ENCODE data around the gene THSD7B.

Gene THSD7B

GRCh38 chr2:137154946-137155345 lies 389.6 kb downstream of the THSD7B start:
- TF ChIP-seq, protein P1, sequence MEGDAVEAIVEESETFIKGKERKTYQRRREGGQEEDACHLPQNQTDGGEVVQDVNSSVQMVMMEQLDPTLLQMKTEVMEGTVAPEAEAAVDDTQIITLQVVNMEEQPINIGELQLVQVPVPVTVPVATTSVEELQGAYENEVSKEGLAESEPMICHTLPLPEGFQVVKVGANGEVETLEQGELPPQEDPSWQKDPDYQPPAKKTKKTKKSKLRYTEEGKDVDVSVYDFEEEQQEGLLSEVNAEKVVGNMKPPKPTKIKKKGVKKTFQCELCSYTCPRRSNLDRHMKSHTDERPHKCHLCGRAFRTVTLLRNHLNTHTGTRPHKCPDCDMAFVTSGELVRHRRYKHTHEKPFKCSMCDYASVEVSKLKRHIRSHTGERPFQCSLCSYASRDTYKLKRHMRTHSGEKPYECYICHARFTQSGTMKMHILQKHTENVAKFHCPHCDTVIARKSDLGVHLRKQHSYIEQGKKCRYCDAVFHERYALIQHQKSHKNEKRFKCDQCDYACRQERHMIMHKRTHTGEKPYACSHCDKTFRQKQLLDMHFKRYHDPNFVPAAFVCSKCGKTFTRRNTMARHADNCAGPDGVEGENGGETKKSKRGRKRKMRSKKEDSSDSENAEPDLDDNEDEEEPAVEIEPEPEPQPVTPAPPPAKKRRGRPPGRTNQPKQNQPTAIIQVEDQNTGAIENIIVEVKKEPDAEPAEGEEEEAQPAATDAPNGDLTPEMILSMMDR (IDR thresholded peaks at IDR 0.05) = no peak

DNA sequence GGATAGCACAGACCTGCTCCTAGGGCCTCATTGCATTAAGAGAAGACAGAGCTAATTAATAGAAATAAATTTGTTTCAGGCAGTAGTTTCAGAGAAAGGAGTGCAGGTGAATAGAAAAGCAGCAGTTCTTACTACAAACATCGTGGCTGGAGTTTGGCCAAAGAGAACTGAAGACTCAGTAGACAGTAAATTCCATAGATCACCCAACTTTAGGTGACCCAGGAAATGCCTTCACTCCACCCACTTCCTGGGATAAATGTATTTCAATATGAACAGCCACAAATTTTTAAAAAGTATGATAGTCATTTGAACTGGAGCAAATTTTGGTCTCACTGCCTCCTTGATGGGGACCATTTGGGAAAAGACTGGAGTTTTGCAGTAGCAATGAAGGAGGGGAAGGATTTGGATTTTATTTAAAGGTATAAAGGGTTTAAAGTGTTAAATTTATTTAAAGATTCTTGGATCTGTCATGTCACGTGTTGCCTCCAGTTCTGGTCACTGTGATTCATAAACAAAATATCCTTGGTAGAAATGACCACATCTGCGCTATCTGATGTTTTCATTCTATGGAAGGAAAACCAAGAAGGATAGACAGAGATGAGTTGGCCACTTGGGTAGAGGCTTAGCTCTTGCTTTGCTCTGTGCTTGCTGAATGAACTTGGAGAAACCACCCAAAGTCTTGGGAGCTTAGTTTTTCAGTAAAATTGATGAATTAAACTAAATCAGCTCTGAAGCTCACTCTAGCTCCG lies 390.2 kb downstream of the THSD7B start:
- TF ChIP-seq, protein P1 (IDR thresholded peaks at IDR 0.05) = no peak

GRCh38 chr2:137156221-137156844 lies 391.0 kb downstream of the THSD7B start:
- TF ChIP-seq, protein P1 (IDR thresholded peaks at IDR 0.05) = no peak

DNA sequence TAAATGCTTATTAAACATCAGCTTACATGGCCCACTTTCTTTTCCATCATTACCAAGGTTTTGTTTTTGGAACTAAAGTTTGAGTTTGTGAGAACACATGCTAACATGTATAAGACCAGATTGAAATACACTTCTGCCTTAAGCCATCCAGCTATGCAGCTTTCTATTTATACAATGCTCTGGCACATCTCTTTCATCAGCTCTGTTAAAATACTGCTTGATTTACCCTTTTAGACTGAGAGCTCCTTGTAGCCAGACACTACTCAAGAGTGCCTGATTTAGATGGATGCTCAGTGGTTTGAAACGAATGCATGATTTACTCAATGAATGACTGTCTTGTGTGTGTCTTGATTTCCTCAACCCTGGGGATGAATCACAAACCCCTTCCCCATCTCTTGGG lies 392.5 kb downstream of the THSD7B start:
- TF ChIP-seq, protein P1 (IDR thresholded peaks at IDR 0.05) = no peak

DNA sequence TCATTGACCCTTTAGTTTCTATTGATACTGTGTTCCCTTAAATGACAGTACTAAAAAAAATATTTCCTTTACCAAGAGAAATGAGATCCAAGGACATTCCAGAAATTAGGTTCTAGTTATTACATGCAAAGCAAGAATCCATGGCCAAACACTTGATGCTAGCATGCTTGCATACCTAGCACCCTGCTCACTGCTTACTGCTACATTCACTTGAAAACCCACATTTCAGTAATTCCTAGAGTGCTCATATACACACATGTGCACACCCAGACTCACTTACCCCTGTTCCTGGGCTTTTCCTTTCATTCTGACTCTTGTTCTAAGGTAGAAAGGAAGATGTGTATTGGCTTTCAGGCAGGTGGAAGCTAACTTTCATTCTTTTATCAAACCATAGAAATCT lies 395.9 kb downstream of the THSD7B start:
- TF ChIP-seq, protein P1 (IDR thresholded peaks at IDR 0.05) = no peak

DNA sequence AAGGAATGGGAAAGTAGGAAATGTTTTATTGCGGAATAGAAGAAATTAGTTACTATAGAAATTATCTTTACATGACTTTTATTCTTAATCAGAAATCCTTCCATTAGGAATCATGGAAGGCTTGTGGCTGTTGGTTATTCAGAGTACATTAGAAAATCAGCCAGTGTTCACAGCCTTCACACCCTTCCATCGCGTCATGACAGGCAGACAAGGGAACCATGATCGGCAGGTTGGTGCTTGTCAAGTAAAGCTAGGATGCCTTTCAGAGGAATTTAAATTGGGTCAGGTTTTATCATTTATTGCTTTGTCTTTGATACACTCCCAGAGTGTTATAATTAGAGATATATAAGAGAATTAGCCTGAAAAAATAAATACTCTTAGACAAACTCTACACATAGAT lies 400.6 kb downstream of the THSD7B start:
- TF ChIP-seq, protein P1 (IDR thresholded peaks at IDR 0.05) = no peak

- TF ChIP-seq, protein P1 (IDR thresholded peaks at IDR 0.05) = no peak
These were observed 402.3 kb downstream of the THSD7B start for GRCh38 chr2:137167651-137168050.
